GM18909 (cell line): ENCODE measurements around the gene BMPR1B.

Source experiments
- ATAC-seq: cut with Tn5 transposase; IDR thresholded peaks from one replicate; pipeline ENCODE4 v1.9.1; 2021; ENCODE audit warnings: mild to moderate bottlenecking; ENCODE audit not compliant: unreplicated experiment, poor library complexity

Gene BMPR1B

DNA sequence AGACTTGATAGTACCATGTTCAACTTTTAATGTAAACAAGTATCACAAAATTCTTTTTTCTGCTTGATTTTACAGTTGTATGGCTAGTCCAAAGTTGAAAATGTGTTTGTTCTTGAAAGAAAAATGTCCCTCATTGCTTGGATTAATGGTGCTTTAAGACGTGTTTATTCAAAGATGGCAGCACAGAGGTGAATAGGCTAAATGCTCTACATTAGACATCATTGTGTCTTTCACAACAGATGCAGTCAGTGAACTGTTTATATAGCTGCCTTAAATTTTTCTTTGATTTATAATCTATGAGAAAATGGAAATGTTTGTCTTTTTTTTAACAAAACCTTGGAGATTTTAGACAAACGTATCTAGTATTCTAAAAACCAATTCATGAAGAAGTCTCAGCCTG lies 137.3 kb downstream of the BMPR1B start:
- ATAC-seq = no peak

DNA sequence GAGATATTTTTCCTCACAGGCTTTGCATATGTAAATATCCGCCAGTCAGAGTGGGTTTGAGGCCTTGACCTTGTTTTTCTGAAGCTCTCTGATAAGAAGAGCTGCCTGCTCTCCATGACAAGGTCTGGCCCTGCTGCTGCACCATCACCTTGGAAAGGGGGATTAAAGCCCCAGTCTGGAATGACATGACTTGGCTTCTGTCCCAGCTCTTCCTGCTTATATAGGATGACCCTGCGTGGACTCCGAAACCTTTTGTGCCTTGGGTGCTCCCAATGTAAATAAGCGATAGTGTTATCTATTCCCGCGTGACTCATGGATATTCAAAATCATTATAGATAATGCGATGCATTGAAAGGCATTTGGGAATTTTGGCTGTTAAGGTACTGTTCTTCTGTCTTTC lies 139.3 kb downstream of the BMPR1B start:
- no peak for ATAC-seq

DNA sequence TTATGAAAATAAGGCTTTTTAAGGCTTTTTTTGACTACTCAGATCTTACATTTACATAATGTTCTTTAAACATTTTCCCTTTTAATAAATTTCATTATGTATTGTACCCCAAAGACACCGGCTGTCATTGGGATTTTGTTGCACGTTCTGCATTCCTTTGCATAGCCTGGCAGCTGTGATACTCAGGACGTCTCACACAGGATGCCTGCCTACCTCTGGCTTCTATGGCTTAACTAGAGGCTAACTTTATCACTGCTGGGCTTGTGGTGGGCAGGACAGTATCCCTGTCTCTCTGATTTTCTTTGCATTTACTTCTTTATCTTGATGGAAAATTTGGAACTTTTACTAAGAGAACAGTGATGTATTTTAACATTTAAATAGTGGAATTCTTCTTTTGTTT lies 147.8 kb downstream of the BMPR1B start:
- ATAC-seq = no peak

DNA sequence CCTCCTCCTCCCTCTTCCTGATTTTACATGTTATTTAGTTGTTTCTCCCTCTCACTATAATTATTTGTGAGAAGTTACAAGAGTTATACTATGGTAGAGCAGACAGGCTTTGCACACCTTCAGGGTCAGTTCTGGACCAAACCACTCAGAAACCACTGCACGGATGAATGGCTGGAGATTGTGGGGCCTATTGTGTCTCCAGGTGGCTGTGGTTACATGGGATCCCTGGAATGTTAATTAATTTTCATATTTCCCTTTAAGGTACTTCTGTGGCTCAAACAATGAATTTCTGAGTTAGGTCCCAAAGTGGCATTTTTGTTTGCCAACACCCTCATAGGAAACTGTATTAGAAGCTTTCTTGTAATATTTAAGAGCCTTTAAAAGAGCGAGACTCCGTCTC lies 151.9 kb downstream of the BMPR1B start:
- ATAC-seq = no peak

DNA sequence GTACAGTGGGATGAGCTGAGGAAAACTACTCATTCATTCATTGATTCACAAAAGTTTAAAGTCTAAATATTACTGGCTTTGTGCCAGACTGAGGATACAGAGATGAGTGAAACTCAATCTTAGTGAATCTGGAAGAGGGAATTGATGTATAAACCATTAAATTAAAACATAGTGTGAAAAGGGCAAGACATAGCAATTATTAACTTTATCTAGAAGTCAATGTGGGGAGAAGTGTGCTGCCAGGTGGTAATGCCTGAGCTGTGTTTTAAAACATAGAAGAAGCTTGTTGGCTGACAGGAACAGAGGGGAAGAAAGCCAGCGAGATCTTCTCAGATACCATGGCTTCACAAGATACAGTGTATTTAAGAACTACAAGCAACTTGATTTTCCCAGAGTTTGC lies 153.4 kb downstream of the BMPR1B start:
- peak; percentile 65 for ATAC-seq

DNA sequence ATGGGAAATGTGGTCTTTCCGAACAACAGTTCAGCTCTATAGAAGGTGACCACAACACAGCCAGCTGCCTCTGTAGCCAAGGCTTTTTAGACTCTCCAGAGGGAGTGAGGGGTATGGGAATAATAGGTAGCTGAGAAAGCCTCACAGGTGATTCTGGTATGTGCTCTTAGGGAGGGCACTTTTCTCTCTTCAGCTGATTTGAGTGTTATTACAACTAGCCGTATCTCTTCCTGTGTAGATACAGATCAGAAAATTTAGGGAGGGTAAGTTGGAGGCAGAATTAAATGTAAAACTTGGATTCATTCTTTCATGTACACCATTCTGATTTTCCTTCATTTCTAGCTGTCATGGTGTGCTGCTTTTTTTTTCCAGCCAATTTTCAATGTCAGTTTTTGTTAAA lies 154.9 kb downstream of the BMPR1B start:
- no peak for ATAC-seq

DNA sequence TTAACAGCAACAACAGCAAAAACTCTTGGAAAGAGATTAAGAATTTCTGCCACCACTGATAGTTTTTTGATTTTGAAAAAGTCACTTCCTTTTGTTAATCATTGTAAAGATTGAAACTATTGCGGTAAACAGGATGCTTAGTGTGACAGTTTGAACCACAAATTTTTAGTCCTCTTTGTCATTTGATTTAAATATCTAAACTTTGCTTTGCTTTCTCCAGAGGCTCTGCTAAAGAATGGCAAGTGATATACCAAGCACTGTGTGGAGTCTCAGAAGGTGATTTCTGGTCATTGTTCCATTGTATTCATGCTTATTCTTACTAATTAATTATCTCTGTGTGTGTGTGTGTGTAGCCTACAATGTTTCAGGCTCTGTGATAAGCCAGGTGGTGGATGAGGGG lies 155.6 kb downstream of the BMPR1B start:
- ATAC-seq = peak; percentile 90

DNA sequence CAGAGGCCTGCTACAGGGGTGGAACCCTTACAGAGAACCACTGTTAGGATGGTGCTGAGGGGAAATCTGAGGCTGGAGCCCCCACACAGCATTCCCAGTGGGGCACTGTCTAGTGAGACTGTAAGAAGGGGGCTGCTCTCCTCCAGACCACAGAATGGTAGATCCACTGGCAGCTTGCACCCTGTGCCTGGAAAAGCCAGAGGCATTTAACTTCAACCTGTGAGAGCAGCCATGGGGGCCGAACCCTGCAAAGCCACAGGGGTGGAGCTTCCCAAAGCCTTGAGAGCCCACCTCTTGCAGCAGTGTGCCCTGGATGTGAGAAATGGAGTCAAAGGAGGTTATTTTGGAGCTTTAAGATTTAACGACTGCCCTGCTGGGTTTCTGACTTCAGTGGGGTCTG lies 159.4 kb downstream of the BMPR1B start:
- no peak for ATAC-seq

DNA sequence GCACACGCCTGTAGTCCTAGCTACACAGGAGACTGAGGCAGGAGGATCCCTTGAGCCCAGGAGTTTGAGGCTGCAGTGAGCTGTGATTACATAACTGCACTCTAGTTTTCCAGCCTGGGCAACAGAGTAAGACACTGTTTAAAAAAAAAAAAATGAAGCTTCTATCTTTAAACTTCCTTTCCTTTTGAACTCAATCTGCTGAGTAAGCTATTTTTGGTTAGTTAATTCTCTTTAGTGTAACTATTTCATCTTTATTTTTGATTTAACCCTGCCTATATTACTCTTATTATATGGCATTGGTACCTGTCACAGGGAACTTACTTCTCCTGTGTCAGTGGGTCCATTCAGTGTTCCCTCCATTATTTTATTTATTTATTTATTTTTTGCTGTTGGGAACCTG lies 160.8 kb downstream of the BMPR1B start:
- no peak for ATAC-seq

DNA sequence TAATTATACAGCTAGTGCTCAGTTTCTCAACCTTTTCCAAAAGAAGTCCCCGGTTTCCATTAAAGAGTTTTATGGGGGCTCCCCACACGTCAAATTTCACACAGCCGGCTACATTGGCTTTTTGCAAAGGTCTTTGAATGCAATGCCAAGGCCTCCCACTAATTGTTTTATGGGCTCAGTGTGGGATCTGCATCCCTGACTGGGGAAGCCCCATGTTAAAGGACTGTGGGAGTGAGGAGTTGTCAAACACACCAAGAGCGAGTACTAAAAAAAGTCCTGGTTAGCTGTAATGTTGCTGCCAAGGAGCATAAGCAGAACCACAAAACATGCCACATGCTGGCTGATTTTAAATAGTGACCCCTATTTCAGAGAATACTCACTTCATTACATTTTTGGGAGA lies 162.6 kb downstream of the BMPR1B start:
- no peak for ATAC-seq

DNA sequence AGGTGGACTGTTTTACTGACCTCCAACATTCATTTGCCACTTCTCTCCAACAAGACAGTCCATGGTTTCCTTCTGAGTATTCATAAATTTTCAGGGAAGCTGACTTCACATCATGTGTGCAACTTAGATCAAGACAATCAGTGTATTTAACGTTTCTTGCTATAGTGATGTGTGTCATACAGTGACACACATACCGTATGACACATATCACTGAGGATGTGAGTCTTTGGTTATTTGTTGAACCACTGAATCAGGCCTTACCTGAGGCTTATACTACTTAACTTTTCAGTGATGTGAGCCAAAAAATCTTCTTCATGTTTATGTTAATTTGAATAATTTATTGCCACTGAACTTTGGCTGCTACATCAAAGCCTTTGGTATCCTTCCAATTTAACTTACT lies 166.8 kb downstream of the BMPR1B start:
- no peak for ATAC-seq

DNA sequence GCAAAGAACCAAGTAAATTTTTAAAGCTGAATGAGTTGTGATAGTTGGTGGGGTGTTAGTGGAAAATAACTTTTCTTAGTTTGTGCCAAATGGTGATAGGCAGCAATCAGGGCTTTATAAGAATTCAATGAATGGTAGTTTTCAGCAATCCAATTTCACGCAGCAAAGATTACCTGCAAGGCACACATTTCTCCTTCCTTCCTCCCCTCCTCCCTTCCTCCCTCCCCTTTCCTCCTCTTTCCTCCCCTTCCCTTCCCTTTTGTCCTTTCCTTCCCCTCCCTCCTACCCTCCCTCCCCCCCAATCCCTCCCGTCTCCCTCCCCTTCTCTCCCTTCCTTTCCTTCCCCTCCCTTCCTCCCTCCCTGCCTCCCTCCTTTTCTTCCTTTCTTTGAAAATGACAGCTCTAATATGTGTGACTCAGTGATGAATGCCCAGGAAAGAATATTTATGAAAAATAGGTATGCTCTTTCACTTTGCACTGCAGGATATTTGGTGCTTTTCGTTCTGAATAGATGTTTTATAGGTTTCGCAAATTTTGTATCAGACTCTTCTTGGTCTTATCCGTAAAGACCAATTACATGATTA lies 168.1 kb downstream of the BMPR1B start:
- ATAC-seq = no peak

DNA sequence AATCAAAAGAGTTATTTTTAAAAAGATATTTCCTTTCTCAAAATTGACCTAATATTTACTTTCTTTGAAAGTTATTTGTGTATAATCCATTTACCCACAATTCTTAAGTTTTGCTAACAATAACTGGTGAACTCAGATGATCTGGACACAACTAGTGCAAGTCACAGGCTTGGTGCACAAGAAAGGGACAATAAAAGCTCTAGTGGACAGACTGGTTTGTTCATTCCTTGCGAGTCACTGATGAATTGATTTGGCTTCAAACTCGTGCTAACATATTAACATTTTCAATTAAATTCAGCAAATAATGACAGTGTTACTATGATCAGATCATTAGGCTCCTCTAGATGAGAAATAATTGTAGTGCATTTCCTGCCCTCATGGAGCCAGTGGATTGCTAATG lies 169.2 kb downstream of the BMPR1B start:
- ATAC-seq = no peak

DNA sequence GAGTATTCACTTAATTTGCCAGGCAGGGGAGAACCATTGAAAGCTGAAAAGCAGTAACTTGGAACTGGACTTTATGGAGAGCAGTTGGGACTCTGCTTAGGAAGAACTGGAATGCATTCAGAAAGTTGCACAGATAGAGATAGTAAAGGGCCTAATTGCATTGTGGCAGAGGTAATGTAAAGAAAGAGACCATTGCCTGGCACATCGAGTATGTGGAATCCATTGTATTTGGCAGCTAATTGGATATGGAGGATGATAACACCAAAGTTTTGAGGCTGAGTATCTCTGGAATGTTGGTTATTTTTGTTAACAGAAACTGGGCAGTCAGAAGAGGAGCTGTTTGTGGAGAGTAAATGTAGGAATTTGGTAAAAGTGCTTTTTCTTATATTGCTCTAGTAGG lies 169.9 kb downstream of the BMPR1B start:
- no peak for ATAC-seq

DNA sequence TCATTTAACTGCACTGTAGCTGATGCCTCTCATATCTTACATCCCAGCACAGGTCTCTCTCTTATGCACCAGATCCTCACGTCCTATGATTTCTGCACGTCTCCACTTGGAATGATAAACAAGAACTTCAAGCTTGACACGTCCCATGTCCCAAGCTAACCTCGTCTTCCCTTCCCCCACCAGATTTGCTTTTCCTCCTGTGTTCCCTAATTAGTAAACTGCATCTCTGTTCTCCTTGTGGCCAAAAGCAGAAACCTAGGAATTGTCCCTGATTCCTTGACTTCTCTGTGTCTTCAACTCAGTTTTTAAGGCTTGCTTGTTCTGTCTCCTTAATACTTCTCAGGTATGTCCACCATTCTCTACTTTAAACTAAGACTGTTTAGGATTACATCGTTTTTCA lies 171.9 kb downstream of the BMPR1B start:
- no peak for ATAC-seq

DNA sequence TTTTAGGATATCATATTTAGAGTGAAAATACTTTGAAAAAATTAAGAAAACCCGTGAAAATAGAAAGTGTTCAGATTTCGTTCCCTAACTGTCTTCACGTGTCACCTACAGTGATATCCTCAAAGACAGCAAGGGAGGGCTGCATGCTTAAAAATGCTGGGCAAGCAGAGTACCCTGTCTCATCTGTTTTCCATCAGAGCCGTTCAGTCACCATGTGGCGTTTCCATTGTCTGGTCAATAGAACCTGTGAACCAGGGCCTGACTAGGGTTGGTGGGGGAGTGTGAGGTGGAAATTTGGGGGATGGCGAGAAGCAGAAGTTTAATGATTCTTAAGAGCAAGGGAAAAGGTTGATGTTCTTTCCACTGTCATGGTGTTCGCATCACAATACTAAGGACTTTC lies 173.9 kb downstream of the BMPR1B start:
- no peak for ATAC-seq

DNA sequence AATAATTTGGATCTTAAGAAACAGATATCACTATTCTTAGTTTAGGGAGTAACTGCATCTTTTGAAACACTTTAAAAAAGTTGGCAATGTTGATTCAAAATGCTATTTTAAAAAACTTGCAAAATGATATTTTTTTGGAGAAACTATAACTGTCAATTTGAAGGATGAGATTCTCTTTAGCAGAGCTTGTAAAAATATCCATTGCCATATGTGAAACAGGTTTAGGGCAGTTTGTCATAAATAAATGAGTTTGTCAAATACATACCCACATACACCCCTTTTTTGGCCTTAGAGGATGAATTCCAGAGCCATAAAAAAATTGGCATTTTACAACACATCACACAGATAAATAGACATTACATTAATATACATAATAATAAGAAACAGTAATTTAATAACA lies 174.6 kb downstream of the BMPR1B start:
- ATAC-seq = no peak

DNA sequence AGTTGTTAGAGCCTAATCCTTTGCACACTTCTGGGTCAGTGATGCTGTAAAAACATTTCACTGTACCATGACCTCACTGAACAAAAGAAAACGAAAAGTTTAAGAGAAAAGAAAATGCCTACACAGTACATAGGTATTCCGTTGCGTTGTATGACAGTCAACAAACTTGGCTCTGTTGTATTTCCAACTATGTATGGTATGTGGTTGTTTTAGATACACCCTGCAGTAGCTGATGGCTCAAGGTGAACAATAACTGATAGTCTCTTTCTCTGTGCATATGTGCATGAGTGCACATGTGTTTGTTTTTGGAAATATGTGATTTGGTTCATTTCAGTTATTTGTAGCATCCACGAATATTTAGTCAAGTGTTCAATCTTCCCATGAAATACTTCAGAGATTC lies 176.0 kb downstream of the BMPR1B start:
- ATAC-seq = no peak

DNA sequence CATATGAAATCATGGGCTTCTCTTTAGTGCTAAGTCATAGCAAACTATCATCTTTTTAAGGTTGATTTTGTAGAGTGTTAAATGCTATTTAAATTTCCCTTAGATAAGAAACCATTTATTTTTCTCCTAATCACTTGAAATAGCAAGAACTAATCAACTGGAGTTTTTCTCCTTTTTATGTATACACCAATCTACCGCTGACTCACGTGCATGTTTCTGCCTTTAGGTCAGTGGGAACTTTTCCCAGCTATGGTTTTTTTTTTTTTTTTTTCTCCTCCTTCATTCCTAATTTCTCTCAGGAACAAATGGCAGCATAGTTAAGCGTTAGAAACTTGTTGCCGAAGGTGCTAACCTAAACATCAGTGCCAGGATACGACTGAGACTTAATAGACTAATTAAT lies 176.4 kb downstream of the BMPR1B start:
- no peak for ATAC-seq

DNA sequence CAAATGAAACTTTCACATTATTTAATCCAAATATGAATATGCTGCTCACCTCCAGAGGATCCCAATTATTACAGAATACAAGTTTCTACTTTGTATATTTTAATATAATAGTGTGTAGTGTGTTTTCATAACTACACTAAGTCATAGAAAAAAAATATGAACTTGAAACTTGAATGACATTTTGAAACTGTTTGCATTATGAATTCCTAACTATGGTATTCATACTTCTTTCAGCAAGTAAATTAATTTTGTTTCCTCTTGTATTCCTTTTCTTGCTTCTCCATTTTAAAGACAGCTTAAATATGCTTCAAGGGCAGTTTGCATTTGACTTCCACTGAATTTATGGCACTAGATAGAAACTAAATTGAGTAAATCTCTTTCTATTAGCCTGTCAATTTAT lies 177.1 kb downstream of the BMPR1B start:
- ATAC-seq = no peak

DNA sequence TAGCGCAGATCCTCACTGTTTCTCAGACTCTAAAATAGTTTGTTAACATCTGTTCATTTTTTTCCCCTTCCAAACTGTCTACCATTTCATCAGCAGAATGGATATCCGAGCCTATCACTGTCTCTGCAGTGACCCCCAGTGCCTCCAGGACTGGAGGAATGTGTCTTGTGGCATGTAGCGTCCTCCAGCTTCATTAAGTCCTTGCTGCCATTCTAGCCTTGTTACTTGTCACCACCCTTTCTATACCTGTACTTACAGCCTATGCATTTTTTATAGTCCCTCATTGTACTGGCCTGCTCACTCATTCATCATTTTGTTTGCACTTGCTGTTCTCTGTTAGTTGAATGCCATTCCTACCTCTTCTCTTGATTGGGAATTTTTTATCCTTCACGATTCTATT lies 179.1 kb downstream of the BMPR1B start:
- ATAC-seq = no peak

DNA sequence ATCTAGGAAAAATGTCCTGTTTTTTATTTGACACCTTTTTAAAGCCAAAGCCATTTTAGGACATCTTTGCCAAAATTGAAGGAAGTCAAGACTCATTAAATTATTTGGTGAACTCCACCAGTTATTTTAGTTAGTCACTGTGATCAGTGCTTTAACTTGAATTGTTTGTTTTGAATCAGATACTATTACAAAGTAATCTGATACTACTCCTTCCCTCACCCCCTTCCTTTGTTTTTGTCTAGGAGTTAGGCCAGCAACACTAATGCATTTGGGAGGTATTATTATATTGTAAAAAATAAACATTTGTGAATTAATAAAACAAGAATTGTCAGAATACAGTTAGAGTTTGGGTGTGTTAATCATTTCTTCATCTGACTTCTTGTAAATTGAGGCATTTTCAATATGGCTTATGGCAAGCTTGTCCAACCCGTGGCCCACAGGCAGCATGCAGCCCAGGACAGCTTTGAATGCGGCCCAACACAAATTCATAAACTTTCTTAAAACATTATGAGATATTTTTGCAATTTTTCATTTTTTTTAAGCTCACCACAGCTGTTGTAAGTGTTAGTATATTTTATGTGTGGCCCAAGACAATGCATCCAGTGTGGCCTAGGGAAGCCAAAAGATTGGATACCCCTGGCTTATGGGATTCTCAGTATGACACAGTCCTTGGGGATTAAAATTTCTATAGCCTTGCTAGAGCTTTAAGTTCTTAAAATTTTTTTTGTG lies 182.2 kb downstream of the BMPR1B start:
- no peak for ATAC-seq
